Measurements from ENCODE around the gene IL23A.
A peak's percentile ranks its signal among the peaks of the same experiment; 100 is the strongest.
"Not testable (repeated sequence)": the region's sequence is repeated elsewhere in the genome, so short reads cannot be mapped to it uniquely, and the experiment has no call there.

Gene IL23A

DNA sequence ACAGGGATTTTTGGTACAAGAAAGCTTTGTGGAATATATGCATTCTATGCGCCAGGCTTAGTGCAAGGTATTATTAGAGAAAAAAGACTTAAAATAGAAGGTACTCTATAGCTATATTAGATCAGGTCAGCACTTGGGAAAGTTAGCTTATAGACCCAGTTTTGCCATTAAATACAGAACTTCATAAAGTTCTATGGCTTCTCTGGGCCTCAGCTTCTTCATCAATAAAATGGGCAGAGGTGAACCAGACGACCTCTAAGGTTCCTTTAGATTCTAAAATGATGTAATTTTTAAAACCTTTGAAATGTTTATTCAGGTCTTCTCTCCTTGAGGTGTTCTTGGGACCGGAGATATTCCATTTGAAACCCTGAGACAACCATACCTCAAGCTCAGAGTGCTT lies 30.0 kb upstream of the IL23A start:
- peaks cover 44% of the 10 kb centered on the region for H3K36me3 Mint-ChIP-seq (ENCODE audit: insufficient read depth)
- no peak overlapping the region for H3K27ac Mint-ChIP-seq
- H3K4me1 Mint-ChIP-seq (ENCODE audit: low read depth in 2 of 2) = no peaks in the 10 kb centered on the region
- no peaks in the 10 kb centered on the region for H3K27me3 Mint-ChIP-seq
- H3K9me3 Mint-ChIP-seq = no peaks in the 10 kb centered on the region
- DNase-seq = no peak
- no peak overlapping the region for H3K4me3 Mint-ChIP-seq
- ATAC-seq (replicated peaks) = no peak

DNA sequence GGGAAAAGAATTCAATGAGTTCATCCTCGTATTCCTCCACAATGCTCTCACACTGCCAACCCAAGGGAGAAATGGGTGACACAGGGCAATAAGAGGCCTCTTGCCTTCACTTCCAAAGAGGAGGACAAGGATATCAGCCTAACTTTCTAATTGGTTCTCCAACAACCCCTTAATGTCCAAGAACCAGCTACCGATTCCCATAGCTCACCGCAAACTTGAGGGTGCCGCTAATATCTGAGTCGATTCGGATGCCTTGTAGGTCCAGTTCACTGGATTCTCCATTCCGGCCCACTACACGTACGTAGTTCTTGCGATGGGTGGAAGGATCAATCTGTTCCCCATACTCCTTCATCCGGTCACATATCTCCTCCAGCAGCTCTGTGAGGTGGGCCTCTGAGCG lies 27.7 kb upstream of the IL23A start:
- H3K4me1 Mint-ChIP-seq (ENCODE audit: low read depth in 2 of 2) = peaks cover 9 to 13% of the 10 kb centered on the region in 2 donors
- no peak for ATAC-seq (replicated peaks)
- no peaks in the 10 kb centered on the region for H3K27me3 Mint-ChIP-seq
- no peak overlapping the region for H3K4me3 Mint-ChIP-seq
- H3K9me3 Mint-ChIP-seq = no peaks in the 10 kb centered on the region
- peaks cover 51% of the 10 kb centered on the region for H3K36me3 Mint-ChIP-seq (ENCODE audit: insufficient read depth)
- peak overlapping the region in 1 of 2 donors; percentile 65 for H3K27ac Mint-ChIP-seq
- no peak for DNase-seq

DNA sequence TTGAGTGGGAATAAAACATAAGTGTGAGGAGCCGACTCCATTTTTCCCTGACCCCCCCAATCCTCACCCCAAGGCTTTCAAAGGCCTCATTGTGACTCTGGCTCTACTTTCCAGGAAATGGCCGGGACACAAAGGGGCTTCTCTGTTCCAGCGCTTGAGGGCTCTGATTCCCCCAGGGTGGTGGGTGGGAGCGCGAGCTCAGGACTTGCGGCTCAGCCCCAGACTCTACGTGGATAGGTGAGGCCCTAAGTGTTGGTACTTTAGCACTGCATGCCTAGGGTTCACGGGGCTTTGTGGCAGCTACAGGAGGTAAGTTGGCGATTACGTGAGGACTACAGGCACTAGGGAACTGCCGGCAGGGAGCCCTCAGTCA lies 23.4 kb upstream of the IL23A start:
- Mint-ChIP-seq H3K27me3 (no peaks in the 10 kb centered on the region), H3K36me3 (ENCODE audit: insufficient read depth) (peaks cover 40% of the 10 kb centered on the region), H3K4me3 (peak overlapping the region; percentile 97 to 99), H3K4me1 (ENCODE audit: low read depth in 2 of 2) (peaks cover 9 to 13% of the 10 kb centered on the region in 2 donors), H3K9me3 (no peaks in the 10 kb centered on the region), H3K27ac (peak overlapping the region; percentile 99)
- ATAC-seq (replicated peaks) = peak; percentile 0
- DNase-seq = peak in 1 of 3 experiments; percentile 16

DNA sequence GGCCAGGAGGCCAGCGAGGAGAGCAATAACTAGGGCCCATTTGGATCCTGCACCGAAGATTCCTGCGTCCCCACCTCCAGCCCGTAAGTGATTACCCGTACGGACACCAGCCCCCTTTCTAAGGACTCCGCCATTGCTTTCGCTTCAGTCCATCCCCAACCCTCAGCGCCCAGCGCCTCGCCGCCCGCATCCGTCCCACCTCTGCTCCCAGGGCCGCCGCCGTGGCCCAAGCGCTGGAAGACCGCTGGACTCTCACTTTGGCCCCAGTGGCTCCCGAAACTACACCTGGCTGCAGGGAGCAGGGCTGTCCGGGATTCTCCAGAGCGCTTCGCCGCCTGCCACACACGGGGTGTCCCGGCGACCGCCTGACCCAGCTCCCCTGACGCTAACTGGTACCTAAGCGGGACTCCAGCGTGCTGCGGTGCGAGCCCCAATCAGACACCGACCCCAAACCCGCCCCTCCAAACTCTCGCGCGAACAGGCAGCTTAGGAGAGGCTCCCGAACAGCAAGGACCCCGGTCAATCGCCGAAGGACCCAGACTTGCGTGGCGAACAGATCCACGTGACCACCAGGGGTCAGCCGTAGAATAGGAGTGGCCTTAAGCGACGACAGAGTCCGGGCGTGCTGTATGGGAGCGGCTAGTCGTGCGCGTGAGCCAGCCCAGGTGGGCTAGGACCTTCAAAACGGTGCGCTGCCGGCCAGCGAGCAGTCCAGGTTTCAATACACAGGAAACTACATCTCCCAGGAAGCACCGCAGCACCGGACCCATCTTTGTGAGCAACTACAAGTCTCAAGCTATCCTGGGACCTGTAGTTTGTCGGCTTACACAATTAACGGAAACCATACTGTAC lies 22.8 kb upstream of the IL23A start, which contains the start of gene CNPY2:
TSS of gene CNPY2 (minus strand) at position 367 of the 852 bp plus-strand sequence. CDS start 771 bp downstream, outside the sequence.
- Mint-ChIP-seq H3K9me3 (no peaks in the 10 kb centered on the region), H3K4me3 (peak within 1 kb of the TSS; percentile 97 to 99), H3K4me1 (ENCODE audit: low read depth in 2 of 2) (peaks cover 9 to 13% of the 10 kb centered on the region in 2 donors), H3K27me3 (no peaks in the 10 kb centered on the region), H3K27ac (peak within 1 kb of the TSS; percentile 99), H3K36me3 (ENCODE audit: insufficient read depth) (peaks cover 44% of the 10 kb centered on the region)
- peak; percentile 91 for ATAC-seq (replicated peaks)
- peak; percentile 84 to 91 (median 90) for DNase-seq

DNA sequence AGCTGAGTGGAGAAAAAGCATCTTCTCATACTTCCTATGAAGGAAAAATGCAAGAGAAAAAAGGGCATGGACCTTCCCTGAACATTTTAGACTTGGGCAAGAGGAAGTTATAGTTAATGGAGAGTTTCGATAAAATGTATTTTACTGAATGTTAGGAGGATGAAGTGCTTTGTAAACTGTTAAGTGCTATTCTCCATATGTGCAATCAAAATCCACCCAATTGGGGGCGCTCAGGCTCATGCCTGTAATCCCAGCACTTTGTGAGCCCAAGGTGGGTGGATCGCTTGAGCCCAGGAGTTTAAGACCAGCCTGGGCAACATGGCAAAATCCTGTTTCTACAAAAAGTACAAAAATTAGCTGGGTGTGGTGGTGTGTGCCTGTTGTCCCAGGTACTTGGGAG lies 21.0 kb upstream of the IL23A start:
- Mint-ChIP-seq H3K9me3 (no peaks in the 10 kb centered on the region), H3K27ac (peak overlapping the region in 1 of 2 donors; percentile 10), H3K4me1 (ENCODE audit: low read depth in 2 of 2) (peaks cover 9 to 13% of the 10 kb centered on the region in 2 donors), H3K36me3 (ENCODE audit: insufficient read depth) (peaks cover 51% of the 10 kb centered on the region), H3K27me3 (no peaks in the 10 kb centered on the region), H3K4me3 (no peak overlapping the region)
- DNase-seq = no peak
- no peak for ATAC-seq (replicated peaks)

DNA sequence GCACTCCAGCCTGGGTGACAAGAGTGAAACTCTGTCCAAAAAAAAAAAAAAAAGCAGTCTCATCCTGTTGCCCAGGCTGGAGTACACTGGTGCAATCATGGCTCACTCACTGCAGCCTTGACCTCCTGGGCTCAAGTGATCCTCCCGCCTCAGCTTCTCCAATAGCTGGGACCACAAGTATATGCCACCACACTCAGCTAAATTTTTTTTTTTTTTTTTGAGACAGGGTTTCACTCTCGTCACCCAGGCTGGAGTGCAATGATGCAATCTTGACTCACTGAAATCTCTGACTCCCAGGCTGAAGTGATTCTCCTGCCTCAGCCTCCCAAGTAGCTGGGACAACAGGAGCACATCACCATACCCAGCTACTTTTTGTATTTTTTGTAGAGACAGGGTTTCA lies 17.7 kb upstream of the IL23A start:
- ATAC-seq (replicated peaks) = no peak
- H3K27ac Mint-ChIP-seq = no peak overlapping the region
- no peaks in the 10 kb centered on the region for H3K4me1 Mint-ChIP-seq (ENCODE audit: low read depth in 2 of 2)
- no peaks in the 10 kb centered on the region for H3K27me3 Mint-ChIP-seq
- H3K4me3 Mint-ChIP-seq = no peak overlapping the region
- H3K9me3 Mint-ChIP-seq = no peaks in the 10 kb centered on the region
- H3K36me3 Mint-ChIP-seq (ENCODE audit: insufficient read depth) = peaks cover 43% of the 10 kb centered on the region
- no peak for DNase-seq

DNA sequence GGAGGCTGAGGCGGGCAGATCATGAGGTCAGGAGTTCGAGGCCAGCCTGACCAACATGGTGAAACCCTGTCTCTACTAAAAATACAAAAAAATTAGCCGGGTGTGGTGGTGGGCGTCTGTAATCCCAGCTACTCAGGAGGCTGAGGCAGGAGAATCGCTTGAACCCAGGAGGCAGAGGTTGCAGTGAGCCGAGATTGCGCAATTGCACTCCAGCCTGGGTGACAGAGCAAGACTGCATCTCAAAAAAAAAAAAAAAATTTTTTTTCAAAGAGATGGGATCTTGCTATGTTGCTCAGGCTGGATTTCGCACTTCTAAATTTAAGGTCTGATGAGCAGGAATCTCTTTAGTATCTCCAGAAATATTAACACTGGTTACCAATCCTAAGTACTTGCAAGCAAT lies 17.1 kb upstream of the IL23A start:
- not testable (repeated sequence) for H3K4me1 Mint-ChIP-seq (ENCODE audit: low read depth in 2 of 2); H3K4me3 Mint-ChIP-seq; H3K27ac Mint-ChIP-seq; ATAC-seq (replicated peaks); DNase-seq; H3K9me3 Mint-ChIP-seq; H3K27me3 Mint-ChIP-seq
- peaks cover 47% of the 10 kb centered on the region for H3K36me3 Mint-ChIP-seq (ENCODE audit: insufficient read depth)

DNA sequence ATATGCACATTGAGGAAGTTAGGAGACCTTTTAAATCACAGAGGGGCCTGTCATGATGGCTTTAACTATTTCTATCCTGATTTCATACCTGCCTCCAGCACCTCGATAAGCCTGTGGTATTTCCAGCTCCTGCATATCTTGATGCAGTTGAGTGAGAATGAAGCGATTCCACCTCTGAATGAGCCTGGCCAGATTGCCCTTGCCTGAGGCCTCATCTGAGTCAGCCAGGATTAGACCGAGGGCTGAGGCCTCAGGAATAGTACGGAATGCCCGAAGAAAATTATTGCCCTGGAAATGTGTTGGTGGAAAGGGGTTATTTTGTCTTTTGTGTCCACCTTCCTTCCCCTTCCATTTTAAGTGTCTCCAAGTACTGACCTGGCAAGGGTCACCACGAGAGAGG lies 14.5 kb upstream of the IL23A start:
- Mint-ChIP-seq H3K27me3 (no peaks in the 10 kb centered on the region), H3K4me1 (ENCODE audit: low read depth in 2 of 2) (no peaks in the 10 kb centered on the region), H3K9me3 (no peaks in the 10 kb centered on the region), H3K4me3 (no peak overlapping the region), H3K27ac (peak overlapping the region in 1 of 2 donors; percentile 8), H3K36me3 (ENCODE audit: insufficient read depth) (peaks cover 46% of the 10 kb centered on the region)
- ATAC-seq (replicated peaks) = no peak
- no peak for DNase-seq

DNA sequence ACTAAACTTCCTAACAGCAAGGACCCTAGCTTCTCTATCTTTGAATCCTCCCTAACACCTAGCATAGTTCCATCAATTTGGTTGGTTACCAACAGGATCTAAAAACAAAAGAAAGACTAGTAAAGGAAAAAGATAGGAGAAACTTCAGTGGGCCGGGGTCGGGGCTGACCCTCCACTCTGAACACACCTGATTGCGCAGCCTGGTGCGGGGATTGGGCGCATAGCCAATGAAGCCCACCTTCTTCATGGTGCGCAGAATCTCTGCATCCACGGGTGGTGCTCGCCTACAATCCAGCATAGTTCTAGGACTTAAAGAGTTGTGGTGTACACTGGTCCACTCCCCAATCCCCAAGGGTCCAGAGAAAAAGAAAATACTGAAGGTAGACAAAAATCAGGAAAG lies 12.6 kb upstream of the IL23A start:
- Mint-ChIP-seq H3K4me3 (no peak overlapping the region), H3K27ac (no peak overlapping the region), H3K27me3 (no peaks in the 10 kb centered on the region), H3K9me3 (no peaks in the 10 kb centered on the region), H3K4me1 (ENCODE audit: low read depth in 2 of 2) (no peaks in the 10 kb centered on the region), H3K36me3 (ENCODE audit: insufficient read depth) (peaks cover 35% of the 10 kb centered on the region)
- ATAC-seq (replicated peaks) = no peak
- no peak for DNase-seq

DNA sequence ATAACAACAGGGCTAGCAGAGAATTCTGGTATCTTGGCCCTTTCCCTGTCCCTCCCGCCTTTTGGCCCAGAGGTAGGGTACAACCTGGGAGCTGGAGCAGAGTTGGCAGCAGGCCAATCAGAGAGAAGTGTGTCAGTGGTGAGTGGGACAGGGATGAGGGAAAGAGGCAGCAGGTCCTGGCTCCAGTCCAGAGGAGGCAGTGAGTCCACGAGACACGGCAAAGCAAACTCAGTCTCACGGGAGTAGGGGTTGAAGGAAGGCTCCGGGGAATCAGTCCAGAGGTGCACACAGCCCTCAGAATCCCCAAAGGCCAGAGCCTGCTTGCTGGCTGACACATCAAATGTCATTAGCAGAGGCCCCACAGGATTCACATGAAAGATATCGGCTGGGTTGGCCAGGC lies 12.2 kb upstream of the IL23A start:
- DNase-seq = no peak
- Mint-ChIP-seq H3K27ac (no peak overlapping the region), H3K27me3 (no peaks in the 10 kb centered on the region), H3K4me3 (no peak overlapping the region), H3K9me3 (no peaks in the 10 kb centered on the region), H3K4me1 (ENCODE audit: low read depth in 2 of 2) (no peaks in the 10 kb centered on the region), H3K36me3 (ENCODE audit: insufficient read depth) (peaks cover 35% of the 10 kb centered on the region)
- no peak for ATAC-seq (replicated peaks)

DNA sequence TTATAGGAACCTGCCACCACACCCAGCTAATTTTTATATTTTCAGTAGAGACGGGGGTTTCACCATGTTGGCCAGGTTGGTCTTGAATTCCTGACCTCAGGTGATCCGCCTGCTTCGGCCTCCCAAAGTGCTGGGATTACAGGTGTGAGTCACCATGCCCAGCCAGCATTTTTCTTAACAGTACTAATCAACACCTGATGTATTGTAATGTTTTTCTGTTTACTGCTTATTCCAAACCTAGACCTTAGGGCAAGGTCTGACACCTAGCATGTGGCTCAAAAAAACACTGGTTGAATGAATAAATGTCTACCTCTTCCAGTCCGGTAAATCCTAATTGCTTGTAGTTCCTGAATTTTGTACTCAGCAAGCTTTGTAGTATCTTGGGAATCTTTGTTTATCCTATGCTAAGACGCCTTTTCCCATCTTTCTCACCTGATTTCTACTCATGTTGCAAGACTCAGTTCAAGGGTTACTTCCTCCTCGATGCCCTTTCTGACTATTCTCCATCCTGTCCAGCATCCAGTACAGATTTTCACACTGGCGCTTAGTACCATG lies 7.7 kb upstream of the IL23A start:
- no peak for ATAC-seq (replicated peaks)
- H3K4me3 Mint-ChIP-seq = no peak overlapping the region
- H3K27ac Mint-ChIP-seq = peak overlapping the region in 1 of 2 donors; percentile 100
- H3K4me1 Mint-ChIP-seq (ENCODE audit: low read depth in 2 of 2) = peaks cover 12 to 18% of the 10 kb centered on the region in 2 donors
- no peak for DNase-seq
- H3K36me3 Mint-ChIP-seq (ENCODE audit: insufficient read depth) = peaks cover 28% of the 10 kb centered on the region
- no peaks in the 10 kb centered on the region for H3K9me3 Mint-ChIP-seq
- no peaks in the 10 kb centered on the region for H3K27me3 Mint-ChIP-seq

DNA sequence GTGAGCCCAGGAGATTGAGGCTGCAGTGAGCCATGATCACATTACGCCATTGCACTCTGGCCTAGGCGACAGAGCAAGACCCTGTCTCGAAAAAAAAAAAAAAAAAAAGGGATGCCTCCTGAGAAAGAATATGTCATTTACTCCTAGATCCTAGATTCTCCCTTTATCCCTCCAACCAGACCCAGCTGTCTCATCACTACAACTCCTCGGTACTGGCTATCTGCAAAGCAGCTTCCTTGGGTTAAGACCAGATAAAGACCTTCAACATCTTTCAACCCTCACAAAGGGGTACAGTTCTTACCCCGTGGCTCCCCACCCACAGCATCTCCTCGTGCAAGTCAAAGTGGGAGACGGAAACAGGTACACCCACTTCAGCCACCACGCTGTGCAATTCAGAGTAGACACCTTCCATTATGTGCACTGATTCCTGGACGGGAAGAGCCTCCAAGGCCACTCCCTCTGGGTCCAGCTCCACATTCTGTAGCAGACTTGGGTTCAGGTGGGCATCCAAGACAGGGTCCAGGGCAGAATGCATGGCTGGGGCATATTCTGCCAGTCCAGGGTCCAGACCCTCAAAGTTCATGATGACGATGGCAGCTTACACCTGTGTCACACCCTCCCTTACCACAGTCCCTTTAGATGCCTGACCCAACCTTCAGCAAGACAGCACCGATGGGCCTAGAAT lies 6.0 kb upstream of the IL23A start:
- DNase-seq (no peak), ATAC-seq (replicated peaks) (no peak)
- Mint-ChIP-seq H3K4me3 (peak overlapping the region; percentile 91 to 94), H3K27ac (peak overlapping the region; percentile 100), H3K9me3 (no peaks in the 10 kb centered on the region), H3K4me1 (ENCODE audit: low read depth in 2 of 2) (peaks cover 12 to 18% of the 10 kb centered on the region in 2 donors), H3K27me3 (no peaks in the 10 kb centered on the region), H3K36me3 (ENCODE audit: insufficient read depth) (peaks cover 21% of the 10 kb centered on the region)

DNA sequence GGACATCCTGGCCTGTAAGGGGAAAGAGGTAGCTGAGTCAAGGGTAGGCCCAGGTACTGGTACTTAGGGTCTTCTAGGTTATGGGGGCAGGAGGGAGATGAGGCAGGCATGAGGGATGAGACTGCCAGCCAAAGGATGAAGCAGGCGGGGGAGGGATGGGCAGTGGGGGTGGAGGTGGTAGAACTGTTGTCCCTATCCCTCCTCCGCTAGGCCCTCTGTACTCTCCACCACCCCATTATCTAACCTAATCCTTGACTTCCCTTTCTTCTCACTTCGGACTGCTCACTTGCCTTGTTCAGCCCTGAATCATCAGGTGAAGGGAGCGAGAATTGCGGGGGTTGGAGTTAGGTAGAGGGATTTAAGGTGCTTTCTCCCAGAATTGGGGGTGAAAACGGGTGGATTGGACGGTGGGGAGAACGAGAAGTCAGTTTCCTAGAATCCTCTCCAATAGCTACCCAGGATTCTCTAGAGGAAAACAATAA lies 5.4 kb upstream of the IL23A start:
- peak overlapping the region; percentile 100 for H3K27ac Mint-ChIP-seq
- peaks cover 13 to 19% of the 10 kb centered on the region in 2 donors for H3K4me1 Mint-ChIP-seq (ENCODE audit: low read depth in 2 of 2)
- peak overlapping the region; percentile 91 to 94 for H3K4me3 Mint-ChIP-seq
- no peaks in the 10 kb centered on the region for H3K27me3 Mint-ChIP-seq
- no peaks in the 10 kb centered on the region for H3K9me3 Mint-ChIP-seq
- H3K36me3 Mint-ChIP-seq (ENCODE audit: insufficient read depth) = peaks cover 21% of the 10 kb centered on the region
- ATAC-seq (replicated peaks) = peak; percentile 2
- peak in 1 of 3 experiments; percentile 4 for DNase-seq

Measured in effector memory CD8-positive, alpha-beta T cell (primary cell).